Body of pancreas (tissue), 4 donors: ENCODE data around the gene TIMM17A.

ENCODE experiments used
- CTCF ChIP-seq, 7 experiments: fragments of 450-650 bp in 4 of 7; fragments of 200-600 bp in 3 of 7; sonication (generic) in 3 of 7; IDR thresholded peaks; one replicate each; pipeline ENCODE4 v1.5.1; 2016 to 2019; ENCODE audit warnings: antibody characterized with exemption in 7 of 7
- POLR2A ChIP-seq, 3 donors: fragments of 450-650 bp; IDR thresholded peaks; one replicate each; pipeline ENCODE4 v1.6.1; 2016; ENCODE audit warnings: antibody characterized with exemption in 3 of 3, mild to moderate bottlenecking in 2 of 3

- TF ChIP-seq CTCF (IDR thresholded peaks at IDR 0.05) = no peak
- TF ChIP-seq POLR2A (IDR thresholded peaks at IDR 0.05) = no peak
These were observed 13.1 kb downstream of the TIMM17A start for GRCh38 chr1:201968202-201968925.
